A204.1 (cell line): ENCODE measurements around the gene PRRT2.

Experiments used
- FAIRE-seq: peaks from 2 replicates; lab custom pipeline; 2012; peaks lifted over from hg19 to GRCh38; lab: Jason Lieb, UNC

The PRRT2 gene

DNA sequence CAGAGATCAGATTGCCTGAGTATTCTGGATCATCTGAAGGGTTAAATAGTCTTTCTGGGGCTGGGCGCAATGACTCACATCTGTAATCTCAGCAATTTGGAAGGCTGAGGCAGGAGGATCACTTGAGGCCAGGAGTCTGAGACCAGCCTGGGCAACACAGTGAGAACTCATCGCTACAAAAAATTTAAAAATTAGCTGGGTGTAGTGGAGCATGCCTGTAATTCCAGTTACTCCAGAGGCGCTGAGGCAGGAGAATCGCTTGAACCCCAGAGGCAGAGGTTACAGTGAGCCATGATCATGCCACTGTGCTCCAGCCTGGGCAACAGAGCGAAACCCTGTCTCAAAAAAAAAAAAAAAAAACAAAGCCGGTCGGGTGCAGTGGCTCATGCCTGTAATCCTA lies 23.9 kb downstream of the PRRT2 start:
- FAIRE-seq = no peak

DNA sequence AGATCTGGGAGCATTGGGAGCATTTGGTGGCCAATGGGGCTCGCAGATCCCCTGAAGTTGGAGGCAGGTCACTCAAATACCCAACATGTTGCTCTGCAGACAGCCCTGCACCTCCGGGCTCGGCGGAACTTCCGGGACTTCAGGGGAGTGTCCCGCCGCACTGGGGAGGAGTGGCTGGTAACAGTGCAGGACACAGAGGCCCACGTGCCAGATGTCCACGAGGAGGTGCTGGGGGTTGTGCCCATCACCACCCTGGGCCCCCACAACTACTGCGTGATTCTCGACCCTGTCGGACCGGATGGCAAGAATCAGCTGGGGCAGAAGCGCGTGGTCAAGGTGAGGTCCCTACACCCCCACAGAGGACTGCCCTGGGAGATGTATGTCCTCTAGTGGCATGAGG lies 24.6 kb downstream of the PRRT2 start:
- no peak for FAIRE-seq

DNA sequence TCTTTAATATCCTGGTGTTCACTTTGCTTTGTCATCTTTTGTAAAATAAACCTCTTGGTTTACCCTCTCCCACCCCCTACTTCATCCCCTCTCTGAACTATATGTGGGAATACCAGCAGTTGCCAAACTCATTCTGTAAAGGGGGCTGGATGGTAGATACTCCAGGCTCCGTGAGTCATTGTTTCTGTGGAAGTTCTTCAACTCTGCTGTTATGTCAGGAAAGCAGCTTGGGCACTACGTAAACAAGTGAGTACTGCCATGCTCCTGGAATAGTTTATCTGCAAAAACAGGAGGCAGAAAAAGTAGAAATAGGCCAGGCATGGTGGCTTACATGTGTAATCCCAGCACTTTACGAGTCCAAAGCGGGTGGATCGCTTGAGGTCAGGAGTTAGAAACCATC lies 25.8 kb downstream of the PRRT2 start:
- no peak for FAIRE-seq

DNA sequence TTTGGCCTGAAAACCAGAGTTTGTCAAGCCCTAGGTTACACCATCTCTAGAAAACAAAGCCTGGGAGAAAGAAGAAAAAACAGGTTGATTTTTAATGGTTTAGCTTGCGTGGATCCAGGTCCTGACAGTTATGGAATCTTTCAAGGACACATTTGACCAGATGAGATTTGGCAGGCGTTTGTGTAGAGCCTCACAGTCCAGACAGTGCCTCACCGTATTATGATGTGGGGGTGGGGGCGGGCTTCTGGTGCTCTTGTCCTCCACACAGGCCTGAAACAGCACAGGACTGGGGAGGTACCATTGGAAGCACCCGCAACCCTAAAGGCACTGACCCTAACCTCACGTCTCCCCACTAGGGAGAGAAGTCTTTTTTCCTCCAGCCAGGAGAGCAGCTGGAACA lies 27.8 kb downstream of the PRRT2 start:
- no peak for FAIRE-seq

DNA sequence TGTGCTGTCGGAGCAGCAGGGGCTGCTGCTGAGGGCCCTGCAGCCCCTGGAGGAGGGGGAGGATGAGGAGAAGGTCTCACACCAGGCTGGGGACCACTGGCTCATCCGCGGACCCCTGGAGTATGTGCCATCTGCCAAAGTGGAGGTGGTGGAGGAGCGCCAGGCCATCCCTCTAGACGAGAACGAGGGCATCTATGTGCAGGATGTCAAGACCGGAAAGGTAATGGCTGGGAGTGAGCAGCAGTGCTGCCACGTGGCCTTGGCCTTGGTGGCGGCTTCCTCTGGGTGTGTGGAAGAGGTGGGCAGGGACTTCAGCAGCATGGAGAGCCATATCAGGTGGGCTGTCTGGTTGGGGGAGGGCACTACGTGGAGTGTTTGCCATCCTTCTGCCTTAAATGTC lies 28.2 kb downstream of the PRRT2 start:
- no peak for FAIRE-seq

DNA sequence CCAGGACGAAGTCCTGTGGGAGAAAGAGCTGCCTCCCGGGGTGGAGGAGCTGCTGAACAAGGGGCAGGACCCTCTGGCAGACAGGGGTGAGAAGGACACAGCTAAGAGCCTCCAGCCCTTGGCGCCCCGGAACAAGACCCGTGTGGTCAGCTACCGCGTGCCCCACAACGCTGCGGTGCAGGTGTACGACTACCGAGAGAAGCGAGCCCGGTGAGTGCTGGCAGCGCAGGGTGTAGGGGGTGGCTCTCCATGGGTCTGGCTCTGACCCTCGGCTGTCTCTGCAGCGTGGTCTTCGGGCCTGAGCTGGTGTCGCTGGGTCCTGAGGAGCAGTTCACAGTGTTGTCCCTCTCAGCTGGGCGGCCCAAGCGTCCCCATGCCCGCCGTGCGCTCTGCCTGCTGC lies 29.6 kb downstream of the PRRT2 start:
- no peak for FAIRE-seq

DNA sequence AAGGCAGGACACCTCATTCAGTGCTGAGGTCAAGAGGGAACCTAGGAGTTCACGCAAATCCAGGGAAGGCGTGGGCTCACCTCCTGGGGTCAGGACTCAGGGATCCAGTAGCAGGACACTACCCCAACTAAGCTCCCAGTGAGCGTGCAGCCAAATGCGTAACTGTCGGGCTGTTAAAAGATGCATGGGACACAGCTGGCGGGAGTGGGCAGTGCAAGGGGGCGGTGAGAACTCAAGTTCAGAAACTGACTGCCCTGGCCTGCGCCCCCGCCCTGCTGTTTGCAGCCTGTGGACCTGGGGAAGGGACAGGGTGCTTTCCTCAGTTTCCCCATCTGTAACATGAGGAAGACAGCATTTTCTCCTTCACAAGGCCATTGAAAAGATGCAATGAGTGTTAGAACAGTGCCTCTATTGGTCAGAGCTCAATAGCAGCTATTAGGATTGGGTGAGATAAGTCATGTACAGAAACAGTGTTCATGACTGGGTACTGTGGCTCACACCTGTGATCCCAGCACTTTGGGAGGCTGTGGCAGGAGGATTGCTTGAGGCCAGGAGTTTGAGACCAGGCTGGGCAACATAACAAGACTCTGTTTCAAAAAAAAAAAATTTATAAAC lies 30.8 kb downstream of the PRRT2 start:
- FAIRE-seq = no peak

DNA sequence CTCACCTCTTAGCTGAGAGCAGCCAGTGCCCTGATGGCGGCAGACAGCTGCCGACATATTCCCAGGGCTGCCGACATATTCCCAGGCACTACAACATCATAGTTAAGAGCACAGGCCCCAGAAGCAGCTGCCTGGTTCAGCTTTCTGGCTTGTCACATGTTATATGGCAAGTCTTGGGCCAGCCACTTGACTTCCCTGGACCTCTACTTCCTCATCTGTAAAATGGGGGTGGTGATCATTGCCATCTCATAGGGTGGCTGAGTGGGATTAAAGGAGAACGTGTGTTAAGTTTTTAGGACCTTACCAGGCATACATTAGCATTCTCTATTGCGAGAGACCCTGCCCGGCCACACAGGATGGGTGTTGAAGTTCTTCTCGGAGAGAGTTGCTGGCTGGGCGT lies 31.9 kb downstream of the PRRT2 start:
- FAIRE-seq = no peak

DNA sequence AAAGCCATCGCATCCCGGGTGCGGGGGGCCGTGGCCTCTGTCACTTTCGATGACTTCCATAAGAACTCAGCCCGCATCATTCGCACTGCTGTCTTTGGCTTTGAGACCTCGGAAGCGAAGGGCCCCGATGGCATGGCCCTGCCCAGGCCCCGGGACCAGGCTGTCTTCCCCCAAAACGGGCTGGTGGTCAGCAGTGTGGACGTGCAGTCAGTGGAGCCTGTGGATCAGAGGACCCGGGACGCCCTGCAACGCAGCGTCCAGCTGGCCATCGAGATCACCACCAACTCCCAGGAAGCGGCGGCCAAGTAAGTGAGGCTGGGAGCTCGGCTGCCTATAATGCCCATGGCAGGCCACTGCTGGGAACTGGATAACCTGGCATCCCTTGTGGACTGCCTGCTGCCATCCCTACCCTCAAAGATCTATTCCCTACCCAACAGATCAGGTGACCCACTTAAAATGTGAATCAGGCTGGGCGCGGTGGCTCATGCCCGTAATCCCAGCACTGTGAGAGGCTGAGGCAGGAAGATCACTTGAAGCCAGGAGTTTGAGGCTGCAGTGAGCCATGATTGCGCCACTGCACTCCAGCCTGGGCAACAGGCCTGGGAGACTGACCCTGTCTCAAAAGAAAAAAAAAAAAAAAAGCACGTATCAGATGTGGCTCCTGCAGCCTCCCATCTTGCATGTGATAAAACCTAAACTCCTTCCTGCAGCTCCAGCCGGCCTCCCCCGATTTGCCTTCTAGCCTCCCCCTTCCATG lies 32.8 kb downstream of the PRRT2 start:
- no peak for FAIRE-seq

DNA sequence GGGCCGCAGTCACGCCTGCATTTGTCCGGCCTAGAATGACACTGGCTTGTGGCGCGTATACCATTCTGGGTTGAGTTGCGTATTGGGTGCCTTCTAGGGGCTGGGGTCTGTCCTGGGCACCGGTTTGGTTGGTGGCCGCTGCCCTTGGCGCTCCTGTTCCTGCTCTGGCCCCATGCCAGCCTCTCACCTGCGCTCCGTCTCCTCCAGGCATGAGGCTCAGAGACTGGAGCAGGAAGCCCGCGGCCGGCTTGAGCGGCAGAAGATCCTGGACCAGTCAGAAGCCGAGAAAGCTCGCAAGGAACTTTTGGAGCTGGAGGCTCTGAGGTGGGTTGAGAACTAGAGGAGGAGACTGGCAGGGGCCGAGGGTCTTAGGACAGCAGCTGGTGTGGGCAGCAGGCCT lies 33.7 kb downstream of the PRRT2 start:
- FAIRE-seq = no peak

DNA sequence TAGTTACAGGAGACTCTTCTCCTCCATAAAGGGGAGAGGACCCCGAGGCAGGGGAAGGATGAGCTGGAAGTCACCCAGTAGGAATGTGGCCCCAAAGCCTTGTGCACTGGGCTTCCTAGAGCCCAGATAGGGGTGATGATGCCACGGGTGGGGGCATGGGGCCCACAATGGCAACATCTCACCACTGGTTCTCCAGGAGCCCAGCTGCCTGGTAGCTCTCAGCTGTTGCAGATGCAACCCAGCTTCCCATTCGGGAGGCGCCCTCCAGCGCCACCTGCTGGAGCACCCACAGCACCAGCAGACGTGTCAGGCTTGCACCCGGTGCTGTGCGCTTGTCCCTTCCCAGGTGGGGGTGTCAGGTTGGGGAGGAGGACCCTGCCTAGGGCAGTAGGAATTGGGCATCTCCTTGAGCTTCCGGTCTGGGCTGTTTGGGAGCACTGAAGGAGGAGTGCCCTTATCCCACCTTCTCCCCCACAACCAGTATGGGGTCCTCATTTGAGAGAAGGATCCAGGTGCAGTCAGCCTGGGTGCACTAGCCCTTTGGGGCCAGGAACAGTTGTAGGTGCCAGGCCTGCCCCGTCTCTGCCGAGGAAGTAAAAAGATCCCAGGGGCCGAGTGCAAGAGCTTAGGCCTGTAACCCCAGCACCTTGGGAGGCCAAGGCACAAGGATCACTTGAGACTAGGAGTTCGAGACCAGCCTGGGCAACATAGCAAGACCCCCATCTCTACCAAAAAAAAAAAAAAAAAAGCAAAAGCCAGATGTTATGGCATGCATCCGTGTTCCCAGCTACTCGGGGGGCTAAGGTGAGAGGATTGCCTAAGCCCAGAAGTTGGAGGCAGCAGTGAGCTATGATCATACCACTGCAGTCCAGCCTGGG lies 36.7 kb downstream of the PRRT2 start:
- no peak for FAIRE-seq

DNA sequence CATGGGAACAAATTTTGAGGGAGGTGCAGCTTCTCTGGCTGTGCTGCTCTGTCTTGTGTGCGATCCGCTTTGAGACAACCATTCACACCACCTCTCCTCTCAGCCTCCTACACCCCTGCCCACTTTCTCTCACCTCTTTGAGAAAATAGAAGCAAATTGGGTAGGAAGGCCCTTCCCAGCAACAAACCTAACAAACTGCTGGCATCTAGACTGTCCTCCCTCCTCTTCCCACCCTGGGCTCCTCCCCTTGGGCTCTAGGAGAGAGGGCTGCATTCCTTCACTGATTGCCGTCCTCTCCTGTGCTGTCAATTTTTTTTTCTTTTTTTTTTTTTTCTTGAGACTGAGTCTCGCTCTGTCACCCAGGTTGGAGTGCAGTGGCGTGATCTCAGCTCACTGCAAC lies 37.5 kb downstream of the PRRT2 start:
- FAIRE-seq = no peak

DNA sequence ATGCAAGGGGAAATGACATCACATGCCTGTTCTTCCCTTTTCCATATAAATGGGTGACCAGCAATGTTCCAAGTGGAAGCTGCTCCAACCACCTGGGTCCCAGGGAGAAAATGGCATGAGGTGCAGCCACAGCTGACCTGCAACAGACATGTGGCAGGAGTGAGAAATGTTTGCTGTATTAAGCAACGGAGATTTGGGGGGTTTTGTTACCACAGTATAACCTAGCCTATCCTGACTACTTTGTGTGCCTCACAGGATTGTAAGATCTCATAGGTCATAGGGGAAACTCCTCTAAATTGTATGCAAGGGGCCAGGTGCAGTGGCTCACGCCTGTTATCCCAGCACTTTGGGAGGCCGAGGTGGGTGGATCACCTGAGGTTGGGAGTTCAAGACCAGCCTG lies 39.0 kb downstream of the PRRT2 start:
- FAIRE-seq = no peak

DNA sequence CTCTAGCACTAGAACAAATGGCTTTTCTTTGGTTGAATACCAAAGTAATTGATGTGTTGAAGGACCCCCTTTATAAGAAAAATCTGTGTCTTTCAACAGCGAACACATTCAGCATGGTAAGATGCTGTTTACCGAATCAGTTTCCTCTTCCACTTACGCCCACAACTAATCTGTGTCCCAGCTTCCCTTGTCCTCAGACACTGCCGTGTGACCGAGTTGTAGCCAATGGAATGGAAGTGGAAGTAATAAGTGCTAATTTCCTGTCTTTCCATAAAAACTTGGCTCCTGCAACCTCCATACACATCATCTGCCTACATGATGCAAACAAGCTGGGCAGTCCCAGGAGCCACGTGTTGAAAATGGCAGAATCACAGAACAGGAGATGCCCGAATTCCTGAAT lies 40.7 kb downstream of the PRRT2 start:
- FAIRE-seq = no peak

DNA sequence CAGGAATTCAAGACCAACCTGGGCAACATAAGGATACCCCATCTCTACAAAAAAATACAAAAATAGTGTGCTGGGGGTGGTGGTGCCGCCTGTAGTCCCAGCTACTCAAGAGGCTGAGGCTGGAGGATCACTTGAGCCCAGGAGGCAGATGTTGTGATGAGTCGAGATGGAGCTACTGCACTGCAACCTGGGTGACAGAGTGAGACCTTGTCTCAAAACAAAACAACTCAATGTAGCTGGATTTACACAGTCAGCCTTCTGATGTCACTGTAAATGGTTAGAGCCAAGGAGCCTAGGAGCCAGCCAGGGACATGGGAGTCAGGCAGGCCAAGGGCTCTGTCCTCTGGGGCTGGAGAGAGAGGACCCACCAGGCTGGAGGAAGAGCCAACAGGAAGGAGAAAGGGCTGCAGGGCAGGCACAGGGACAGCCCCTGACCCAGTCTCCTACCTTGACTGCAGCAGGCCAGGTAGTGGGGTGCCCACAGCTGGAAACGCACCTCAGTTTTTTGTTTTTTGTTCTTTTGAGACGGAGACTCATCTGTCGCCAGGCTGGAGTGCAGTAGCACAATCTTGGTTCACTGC lies 42.6 kb downstream of the PRRT2 start:
- no peak for FAIRE-seq

DNA sequence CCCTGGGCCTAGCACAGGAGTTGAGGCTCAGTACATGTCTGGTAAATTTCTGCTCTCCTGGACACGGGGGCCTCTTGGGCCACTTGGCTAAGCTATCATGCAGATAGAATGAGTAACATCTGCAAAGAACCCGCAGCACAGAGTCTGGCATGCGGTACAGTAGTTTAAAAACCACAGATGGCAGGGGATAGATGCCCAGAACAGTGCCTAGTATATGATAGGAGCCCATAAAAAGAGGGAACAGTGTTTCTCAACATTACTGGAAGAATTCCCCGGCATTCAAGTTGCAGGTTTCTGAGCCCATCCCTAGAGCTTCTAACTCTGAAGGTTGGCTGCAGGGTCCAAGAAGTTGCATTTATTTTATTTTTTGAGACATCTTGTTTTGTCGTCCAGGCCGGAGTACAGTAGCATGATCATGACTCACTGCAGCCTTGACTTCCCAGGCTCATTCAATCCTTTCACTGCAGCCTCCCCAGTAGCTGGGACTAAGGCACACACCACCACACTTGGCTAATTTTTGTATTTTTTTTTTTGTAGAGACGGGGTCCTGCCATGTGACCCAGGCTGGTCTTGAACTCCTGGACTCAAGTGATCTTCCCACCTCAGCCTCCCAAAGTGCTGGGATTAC lies 45.3 kb downstream of the PRRT2 start:
- no peak for FAIRE-seq

DNA sequence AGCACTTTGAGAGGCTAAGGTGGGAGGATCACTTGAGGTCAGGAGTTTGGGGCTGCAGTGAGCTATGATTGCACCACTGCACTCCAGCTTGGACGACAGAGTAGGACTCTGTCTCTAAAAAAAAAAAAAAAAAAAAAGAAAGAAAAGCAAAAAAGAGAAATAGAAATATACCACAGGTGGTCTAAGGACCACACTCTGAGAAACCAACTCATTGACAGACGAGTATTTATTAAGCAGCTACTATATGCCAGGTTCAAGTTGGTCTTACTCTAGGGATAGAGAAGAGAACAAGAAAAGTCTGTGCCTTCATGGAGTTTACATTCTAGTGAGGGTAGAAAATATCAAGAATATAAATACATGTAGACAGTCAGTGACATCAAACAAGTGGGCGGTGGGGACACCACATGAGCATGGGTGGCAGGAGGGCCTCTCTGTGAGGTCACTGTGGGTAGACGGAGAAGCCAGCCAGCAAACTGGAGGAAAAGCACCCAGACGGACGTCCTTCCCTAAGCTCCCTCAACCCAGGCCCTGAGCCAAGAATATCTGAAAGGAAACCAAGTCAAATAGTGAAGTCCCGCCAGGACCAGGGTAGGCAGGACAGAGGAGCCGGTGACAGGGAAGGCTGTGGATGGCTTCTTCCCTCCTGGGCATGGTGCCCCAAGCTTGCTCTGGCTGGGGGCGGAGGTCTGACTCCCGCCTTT lies 46.3 kb downstream of the PRRT2 start:
- no peak for FAIRE-seq

DNA sequence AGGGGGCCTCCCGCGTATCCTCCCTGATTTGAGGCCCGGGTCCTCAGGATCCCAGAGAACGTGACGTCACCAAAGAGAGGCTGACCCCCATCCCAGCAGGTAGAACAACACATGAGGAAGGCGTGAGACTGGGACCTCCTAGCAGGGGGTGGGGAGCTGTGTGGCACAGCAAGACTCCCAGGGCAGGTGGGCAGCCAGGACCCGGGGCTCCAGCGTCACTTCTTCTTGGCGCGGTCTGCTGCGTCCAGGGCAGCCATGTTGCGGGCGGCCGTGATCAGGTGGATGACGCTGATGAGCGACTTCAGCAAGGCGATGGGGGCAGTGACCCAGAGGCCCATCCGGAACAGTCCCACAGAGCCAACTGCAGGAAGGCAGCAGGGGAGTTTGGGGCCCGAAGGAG lies 47.0 kb downstream of the PRRT2 start:
- FAIRE-seq = no peak

DNA sequence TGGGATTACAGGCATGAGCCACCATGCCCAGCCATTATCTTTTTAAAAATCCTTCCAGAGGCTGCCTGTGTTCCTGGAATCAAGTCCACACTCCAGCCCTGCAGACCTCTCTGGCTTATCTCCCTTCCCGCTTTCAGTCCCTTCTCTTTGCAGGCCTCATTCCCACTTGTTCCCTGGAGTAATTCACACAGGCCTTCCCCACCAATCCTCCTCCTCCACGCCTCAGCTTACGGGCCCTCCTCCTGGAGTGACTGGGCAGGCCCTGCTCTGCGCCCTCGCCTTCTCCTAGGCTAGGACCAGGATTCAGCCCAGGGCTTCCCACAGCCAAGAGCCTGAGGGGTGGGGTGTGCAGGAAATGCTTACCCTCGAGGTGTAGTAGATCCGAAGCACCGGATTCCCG lies 48.2 kb downstream of the PRRT2 start:
- no peak for FAIRE-seq

DNA sequence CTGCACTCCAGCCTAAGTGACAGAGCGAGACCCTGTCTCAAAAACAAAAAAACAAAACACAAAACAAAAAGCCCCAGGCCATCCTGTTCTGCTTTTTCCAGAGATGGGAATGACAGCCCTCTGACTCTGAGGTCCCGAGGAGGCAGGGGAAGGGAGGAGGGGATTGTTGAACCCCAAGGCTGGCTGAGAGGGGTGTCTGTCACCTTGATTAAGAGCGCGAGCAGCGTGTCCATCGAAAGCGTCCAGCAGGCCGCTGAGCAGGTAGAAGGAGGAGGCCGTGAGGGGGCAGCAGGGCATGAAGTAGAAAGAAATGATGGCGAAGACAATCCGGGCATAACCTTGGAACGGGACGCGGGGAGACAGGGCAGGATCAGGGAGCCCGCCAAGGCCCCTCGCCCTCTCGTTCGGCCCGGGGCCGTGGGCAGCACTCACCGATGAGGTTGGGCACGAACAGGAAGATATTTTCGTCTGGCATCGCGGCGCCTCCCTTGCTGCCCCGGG lies 50.4 kb downstream of the PRRT2 start:
- FAIRE-seq = no peak

DNA sequence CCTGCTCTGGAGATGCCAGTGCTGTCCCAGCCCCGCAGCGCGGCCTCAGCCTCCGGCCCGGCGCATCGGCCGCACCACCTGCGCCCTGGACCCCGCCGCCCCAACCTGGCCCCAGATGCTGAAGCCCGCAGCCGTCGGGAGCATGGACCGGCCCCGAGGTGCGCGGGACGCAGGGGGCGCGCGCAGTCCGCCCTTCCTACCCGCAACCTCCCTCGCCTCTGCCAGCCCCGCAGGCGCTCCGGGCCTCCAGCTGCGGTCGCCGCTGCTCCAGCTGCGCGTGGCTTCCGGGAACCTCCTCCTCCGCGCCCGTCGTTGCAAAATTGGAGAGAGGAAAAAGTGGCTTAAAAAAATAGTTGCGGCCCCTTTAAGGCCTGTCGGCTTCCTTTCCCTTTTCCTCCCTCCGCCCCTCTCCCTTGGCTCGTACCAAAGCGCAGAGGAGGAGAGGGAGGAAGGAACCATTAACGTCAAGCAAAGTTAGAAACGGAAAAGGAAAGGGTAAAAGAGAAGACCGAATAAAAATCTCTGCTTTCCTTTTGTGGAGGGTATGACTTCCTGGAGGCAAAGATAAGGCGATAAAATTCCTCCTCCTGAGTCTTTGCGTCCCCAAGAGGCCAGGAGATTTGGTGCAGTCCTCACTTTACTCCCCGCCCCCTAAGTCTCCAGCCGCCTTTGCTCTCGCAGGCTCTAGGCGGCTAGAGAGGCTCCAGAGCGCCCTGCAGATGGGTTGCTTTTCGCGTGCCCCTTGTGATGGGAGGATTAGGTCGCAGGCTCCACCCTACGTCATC lies 51.1 kb downstream of the PRRT2 start, which contains the start of gene CDIPT:
Gene CDIPT (minus strand): TSS at position 343 of the 785 bp plus-strand sequence. CDS start 369 bp downstream, outside the sequence.
- peak; percentile 84 for FAIRE-seq
